Suprapubic skin (tissue), 4 donors: Measurements from ENCODE around the gene LRRC47. TPM values are rescaled to one million over a fixed set of nuclear protein-coding genes. Genes with fewer than 3 reads are reported as not detected.
A peak's percentile ranks its signal among the peaks of the same experiment; 100 is the strongest.

Experiments used
- DNase-seq, 2 donors: peaks; one replicate each; pipeline ENCODE4 v3.0.0-alpha.2; 2019; ENCODE audit warnings: low spot score in 2 of 2
- H3K27ac ChIP-seq: fragments of 200-600 bp; sonication (generic); one replicate; pipeline ENCODE4 v1.5.1; 2019
- H3K27me3 ChIP-seq: fragments of 200-600 bp; sonication (generic); one replicate; pipeline ENCODE4 v1.5.1; 2019
- H3K36me3 ChIP-seq: fragments of 200-600 bp; sonication (generic); one replicate; pipeline ENCODE4 v1.5.1; 2019
- H3K4me1 ChIP-seq: fragments of 200-600 bp; sonication (generic); one replicate; pipeline ENCODE4 v1.5.1; 2019
- H3K4me3 ChIP-seq: fragments of 200-600 bp; sonication (generic); one replicate; pipeline ENCODE4 v1.5.1; 2019; ENCODE audit warnings: mild to moderate bottlenecking
- H3K9me3 ChIP-seq: fragments of 200-600 bp; sonication (generic); one replicate; pipeline ENCODE4 v1.5.1; 2019
- CTCF ChIP-seq, 2 donors: fragments of 200-600 bp in 1 of 2; fragments of 450-650 bp in 1 of 2; sonication (generic) in 1 of 2; IDR thresholded peaks; one replicate each; pipeline ENCODE4 v1.5.1; 2016 to 2019; ENCODE audit warnings: antibody characterized with exemption in 2 of 2, mild to moderate bottlenecking in 1 of 2, moderate library complexity in 1 of 2
- EP300 ChIP-seq: sonication (generic); formaldehyde crosslinking; IDR thresholded peaks from one replicate; pipeline ENCODE4 v1.6.1; 2017; ENCODE audit warnings: antibody characterized with exemption
- POLR2A ChIP-seq, 2 donors: fragments of 450-650 bp; IDR thresholded peaks; one replicate each; pipeline ENCODE4 v1.6.1; 2017; ENCODE audit warnings: antibody characterized with exemption in 2 of 2, mild to moderate bottlenecking in 2 of 2, moderate library complexity in 2 of 2
- POLR2AphosphoS5 ChIP-seq, 3 donors: sonication (generic); formaldehyde crosslinking; IDR thresholded peaks; one replicate each; pipeline ENCODE4 v1.6.1; 2017; ENCODE audit warnings: antibody characterized with exemption in 3 of 3
- WGBS: methylation state at CpG from one replicate; pipeline ENCODE4 v1.1.5; 2018; 5-methylcytosine and 5-hydroxymethylcytosine counted together
- total RNA-seq, 4 donors: library from RNA; depleted of rRNA; stranded (reverse); fragments of >200 nt; gene quantifications; one replicate each; pipeline ENCODE4 v1.1.0, GENCODE V29; 2016

Gene LRRC47
- total RNA-seq, 4 donors from 2014 or later = 36.4 to 53.0 (median 41.4) TPM

GRCh38 chr1:3768811-3769390 is 27.4 kb downstream of the LRRC47 start:
- DNase-seq = peak in 1 of 2 donors; percentile 55
- Histone ChIP-seq H3K27me3 (peaks cover 31% of the 10 kb centered on the region), H3K27ac (no peak overlapping the region), H3K36me3 (no peaks in the 10 kb centered on the region), H3K4me1 (peaks cover 27% of the 10 kb centered on the region), H3K9me3 (no peaks in the 10 kb centered on the region), H3K4me3 (no peak overlapping the region)
- TF ChIP-seq CTCF (IDR thresholded peaks at IDR 0.05) = no peak
- TF ChIP-seq POLR2AphosphoS5 (IDR thresholded peaks at IDR 0.05) = no peak
- TF ChIP-seq EP300 = no peak
- no peak for TF ChIP-seq POLR2A (IDR thresholded peaks at IDR 0.05)
- 93% methylated on average over 19 of the region's 22 CpGs for WGBS

- Histone ChIP-seq H3K27ac (no peak overlapping the region), H3K9me3 (no peaks in the 10 kb centered on the region), H3K4me1 (peaks cover 14% of the 10 kb centered on the region), H3K36me3 (no peaks in the 10 kb centered on the region), H3K27me3 (peaks cover 41% of the 10 kb centered on the region), H3K4me3 (no peak overlapping the region)
- TF ChIP-seq CTCF (IDR thresholded peaks at IDR 0.05) (no peak), EP300 (no peak), POLR2AphosphoS5 (IDR thresholded peaks at IDR 0.05) (no peak), POLR2A (IDR thresholded peaks at IDR 0.05) (no peak)
- peak in 1 of 2 donors; percentile 36 for DNase-seq
- WGBS = 90% methylated on average over 17 of the region's 17 CpGs
Observed at GRCh38 chr1:3767328-3767925, 28.9 kb downstream of the LRRC47 start.

GRCh38 chr1:3763351-3764125 is 32.8 kb downstream of the LRRC47 start:
- DNase-seq = peak; percentile 49 to 69
- H3K27me3 ChIP-seq = peaks cover 53% of the 10 kb centered on the region

GRCh38 chr1:3762873-3763228 is 33.4 kb downstream of the LRRC47 start:
- peaks cover 53% of the 10 kb centered on the region for H3K27me3 ChIP-seq

More at GRCh38 chr1:3763351-3764125, 32.8 kb downstream of the LRRC47 start:
- no peak overlapping the region for H3K4me3 ChIP-seq
- WGBS = 88% methylated on average over 19 of the region's 31 CpGs
- H3K27ac ChIP-seq = no peak overlapping the region
- H3K9me3 ChIP-seq = no peaks in the 10 kb centered on the region
- TF ChIP-seq POLR2AphosphoS5 (IDR thresholded peaks at IDR 0.05) (no peak), POLR2A (IDR thresholded peaks at IDR 0.05) (no peak), EP300 (no peak), CTCF (IDR thresholded peaks at IDR 0.05) (no peak)
- no peaks in the 10 kb centered on the region for H3K36me3 ChIP-seq
- H3K4me1 ChIP-seq = no peaks in the 10 kb centered on the region

More at GRCh38 chr1:3762873-3763228, 33.4 kb downstream of the LRRC47 start:
- DNase-seq = peak; percentile 59 to 72
- Histone ChIP-seq H3K27ac (no peak overlapping the region), H3K4me3 (no peak overlapping the region), H3K4me1 (no peaks in the 10 kb centered on the region), H3K36me3 (no peaks in the 10 kb centered on the region), H3K9me3 (no peaks in the 10 kb centered on the region)
- no peak for TF ChIP-seq POLR2AphosphoS5 (IDR thresholded peaks at IDR 0.05)
- TF ChIP-seq POLR2A (IDR thresholded peaks at IDR 0.05) = no peak
- no peak for TF ChIP-seq EP300
- TF ChIP-seq CTCF (IDR thresholded peaks at IDR 0.05) = no peak
- WGBS = 87% methylated on average over 11 of the region's 12 CpGs
